Trophoblast cell (in vitro differentiated cells and primary cell): Measurements from ENCODE around the gene RNF207.
A peak's percentile ranks its signal among the peaks of the same experiment; 100 is the strongest.

ENCODE experiments used
- DNase-seq, 2 donors: peaks; one replicate each; pipeline ENCODE4 v3.0.0-alpha.2; 2016
- H2AFZ ChIP-seq: 2 replicates; pipeline ENCODE4 v1.6.1; 2013; ENCODE audit warnings: low read length, moderate library complexity, mild to moderate bottlenecking; ENCODE audit not compliant: insufficient read depth, poor library complexity
- H2AK5ac ChIP-seq: 2 replicates; pipeline ENCODE4 v1.6.1; 2013; ENCODE audit warnings: mild to moderate bottlenecking, low read length
- H2BK120ac ChIP-seq: 2 replicates; pipeline ENCODE4 v1.6.1; 2013; ENCODE audit warnings: low read length, mild to moderate bottlenecking, moderate library complexity; ENCODE audit not compliant: insufficient read depth, poor library complexity
- H2BK12ac ChIP-seq: 2 replicates; pipeline ENCODE4 v1.6.1; 2013; ENCODE audit warnings: mild to moderate bottlenecking, low read length, moderate library complexity
- H2BK5ac ChIP-seq: 2 replicates; pipeline ENCODE4 v1.6.1; 2013; ENCODE audit warnings: low read length, low read depth, moderate library complexity, mild to moderate bottlenecking; ENCODE audit not compliant: poor library complexity
- H3K14ac ChIP-seq: 2 replicates; pipeline ENCODE4 v1.6.1; 2013; ENCODE audit warnings: mild to moderate bottlenecking, low read length
- H3K18ac ChIP-seq: 2 replicates; pipeline ENCODE4 v1.6.1; 2013; ENCODE audit warnings: mild to moderate bottlenecking, low read length
- H3K23ac ChIP-seq: 2 replicates; pipeline ENCODE4 v1.6.1; 2013; ENCODE audit warnings: low read length
- H3K27ac ChIP-seq: 2 replicates; pipeline ENCODE4 v1.5.1; 2013; ENCODE audit warnings: low read depth, mild to moderate bottlenecking, inconsistent platforms, low read length, moderate library complexity
- H3K27me3 ChIP-seq: 2 replicates; pipeline ENCODE4 v1.6.1; 2013; ENCODE audit warnings: inconsistent platforms, mild to moderate bottlenecking, low read length, moderate library complexity; ENCODE audit not compliant: insufficient read depth
- H3K36me3 ChIP-seq, 2 experiments: 1 replicate in 1 of 2; 2 replicates in 1 of 2; pipeline ENCODE4 v1.6.1; 2013; ENCODE audit warnings: low read length in 2 of 2, mild to moderate bottlenecking in 2 of 2, moderate library complexity in 1 of 2; ENCODE audit not compliant: insufficient read depth in 2 of 2, control insufficient read depth in 1 of 2
- H3K4ac ChIP-seq: 2 replicates; pipeline ENCODE4 v1.6.1; 2013; ENCODE audit warnings: low read depth, mild to moderate bottlenecking, low read length, moderate library complexity
- H3K4me1 ChIP-seq, 2 experiments: 1 replicate in 1 of 2; 2 replicates in 1 of 2; pipeline ENCODE4 v1.6.1; 2013; ENCODE audit warnings: low read length in 2 of 2, mild to moderate bottlenecking in 2 of 2, moderate library complexity in 1 of 2; ENCODE audit not compliant: insufficient read depth in 2 of 2, control insufficient read depth in 1 of 2
- H3K4me2 ChIP-seq: 2 replicates; pipeline ENCODE4 v1.6.1; 2013; ENCODE audit warnings: inconsistent platforms, mild to moderate bottlenecking, low read length, moderate library complexity
- H3K4me3 ChIP-seq: 2 replicates; pipeline ENCODE4 v1.5.1; 2013; ENCODE audit warnings: mild to moderate bottlenecking, low read depth, low read length, inconsistent platforms
- H3K79me1 ChIP-seq: one replicate; pipeline ENCODE4 v1.6.1; 2013; ENCODE audit warnings: low read length
- H3K79me2 ChIP-seq: 2 replicates; pipeline ENCODE4 v1.6.1; 2013; ENCODE audit warnings: low read length, mild to moderate bottlenecking; ENCODE audit not compliant: control insufficient read depth, insufficient read depth, poor library complexity
- H3K9ac ChIP-seq: 2 replicates; pipeline ENCODE4 v1.6.1; 2013; ENCODE audit warnings: mild to moderate bottlenecking, low read length
- H3K9me3 ChIP-seq: 2 replicates; pipeline ENCODE4 v1.6.1; 2013; ENCODE audit warnings: low read depth, mild to moderate bottlenecking, control low read depth, inconsistent platforms, low read length; ENCODE audit not compliant: insufficient read depth
- H4K12ac ChIP-seq: 2 replicates; pipeline ENCODE4 v1.6.1; 2013; ENCODE audit warnings: low read depth, mild to moderate bottlenecking, low read length, moderate library complexity
- H4K8ac ChIP-seq: 2 replicates; pipeline ENCODE4 v1.6.1; 2013; ENCODE audit warnings: low read depth, mild to moderate bottlenecking, low read length, moderate library complexity
- H4K91ac ChIP-seq: one replicate; pipeline ENCODE4 v1.6.1; 2013; ENCODE audit warnings: low read depth, mild to moderate bottlenecking, low read length, moderate library complexity
- WGBS: extraction: QIAGEN DNeasy Blood & Tissue Kit; methylation state at CpG from one replicate; pipeline ENCODE4 v1.1.7; 2013; ENCODE audit warnings: missing lambda C conversion rate; ENCODE audit not compliant: insufficient read length, insufficient coverage; ENCODE audit errors: extremely low coverage; 5-methylcytosine and 5-hydroxymethylcytosine counted together

The RNF207 gene

DNA sequence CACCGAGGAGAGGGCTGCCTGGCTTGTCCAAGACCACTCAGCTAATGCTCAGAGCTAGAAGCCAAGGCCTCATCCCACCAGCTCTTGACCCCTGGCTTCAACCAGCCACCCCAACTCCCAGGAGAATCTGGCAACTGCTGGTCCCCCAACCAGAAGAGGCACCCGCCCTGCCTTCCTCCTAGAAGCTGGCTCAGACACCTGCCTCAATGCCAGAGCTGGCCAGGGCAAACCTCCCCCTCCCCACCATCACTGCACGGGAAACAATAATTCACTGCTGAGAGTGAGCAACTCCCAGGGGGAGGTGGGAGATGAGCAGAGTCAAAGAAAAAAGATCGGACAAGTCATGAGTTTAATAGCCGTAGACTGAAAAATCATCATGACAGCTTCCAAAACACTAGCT, 29.1 kb upstream of the RNF207 start:
- no peak overlapping the region for H3K4ac ChIP-seq
- no peaks in the 10 kb centered on the region for H3K79me2 ChIP-seq
- H2BK120ac ChIP-seq = no peak overlapping the region
- H3K4me2 ChIP-seq = no peak overlapping the region
- no peak overlapping the region for H2AFZ ChIP-seq
- no peak overlapping the region for H3K14ac ChIP-seq
- H3K18ac ChIP-seq = no peak overlapping the region
- H2AK5ac ChIP-seq = no peak overlapping the region
- no peak overlapping the region for H3K4me3 ChIP-seq
- H3K9me3 ChIP-seq = peaks cover 22% of the 10 kb centered on the region
- no peak for DNase-seq
- H4K8ac ChIP-seq = no peak overlapping the region
- H3K36me3 ChIP-seq = no peaks in the 10 kb centered on the region
- H3K79me1 ChIP-seq = no peaks in the 10 kb centered on the region
- WGBS = no CpG with 5 or more reads among the region's 5 CpGs
- no peak overlapping the region for H3K27ac ChIP-seq
- peaks cover 0 to 2% of the 10 kb centered on the region in 2 experiments for H3K4me1 ChIP-seq
- H2BK12ac ChIP-seq = no peak overlapping the region
- H4K91ac ChIP-seq = no peak overlapping the region
- peaks cover 44% of the 10 kb centered on the region for H3K27me3 ChIP-seq
- H3K9ac ChIP-seq = no peak overlapping the region
- H2BK5ac ChIP-seq = no peak overlapping the region
- no peak overlapping the region for H4K12ac ChIP-seq
- H3K23ac ChIP-seq = no peak overlapping the region

DNA sequence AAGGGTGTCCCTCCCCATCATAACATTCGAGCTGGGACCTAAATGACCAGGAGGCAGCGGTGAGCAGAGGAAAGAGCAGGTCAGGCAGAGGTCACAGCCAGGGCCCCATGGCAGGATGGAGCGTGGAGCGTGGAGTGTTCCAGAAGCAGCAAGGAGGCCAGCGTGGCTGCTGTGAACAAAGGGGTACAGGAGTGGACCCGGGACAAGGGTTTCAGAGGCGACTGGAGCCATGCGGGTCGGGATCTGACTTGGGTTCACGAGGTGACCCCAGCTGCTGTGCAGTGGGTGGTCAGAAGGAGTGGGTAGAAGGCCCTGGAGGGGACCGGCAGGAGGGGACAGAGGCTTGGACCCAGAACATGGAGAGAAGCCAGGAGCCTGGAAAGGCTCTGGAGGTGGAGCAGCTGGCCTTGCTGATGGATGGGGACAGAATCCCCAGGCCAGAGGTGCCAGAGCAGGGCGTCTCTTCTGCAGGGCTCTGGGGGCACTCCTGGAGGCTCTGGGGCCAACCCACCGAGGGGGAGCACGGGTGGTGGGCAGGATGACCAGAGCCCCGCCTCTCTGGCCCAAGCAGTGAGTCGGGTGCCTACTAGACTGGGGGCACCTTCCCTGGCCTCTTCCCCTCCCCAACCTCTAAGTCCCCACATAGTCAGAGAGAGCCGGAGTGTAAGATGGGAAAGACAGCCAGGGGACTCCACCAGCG, 28.1 kb upstream of the RNF207 start:
- Histone ChIP-seq H3K4ac (no peak overlapping the region), H4K12ac (no peak overlapping the region), H2BK120ac (no peak overlapping the region), H3K14ac (no peak overlapping the region), H2AK5ac (no peak overlapping the region), H2AFZ (no peak overlapping the region), H3K9me3 (peaks cover 22% of the 10 kb centered on the region), H3K18ac (no peak overlapping the region), H3K4me2 (no peak overlapping the region), H2BK12ac (no peak overlapping the region), H3K36me3 (no peaks in the 10 kb centered on the region), H3K23ac (no peak overlapping the region), H3K79me2 (no peaks in the 10 kb centered on the region), H3K27me3 (peaks cover 46% of the 10 kb centered on the region), H4K91ac (no peak overlapping the region), H3K4me3 (no peak overlapping the region), H3K79me1 (no peaks in the 10 kb centered on the region), H4K8ac (no peak overlapping the region), H3K4me1 (peaks cover 0 to 2% of the 10 kb centered on the region in 2 experiments), H3K9ac (no peak overlapping the region), H2BK5ac (no peak overlapping the region), H3K27ac (no peak overlapping the region)
- no peak for DNase-seq
- no CpG with 5 or more reads among the region's 18 CpGs for WGBS

DNA sequence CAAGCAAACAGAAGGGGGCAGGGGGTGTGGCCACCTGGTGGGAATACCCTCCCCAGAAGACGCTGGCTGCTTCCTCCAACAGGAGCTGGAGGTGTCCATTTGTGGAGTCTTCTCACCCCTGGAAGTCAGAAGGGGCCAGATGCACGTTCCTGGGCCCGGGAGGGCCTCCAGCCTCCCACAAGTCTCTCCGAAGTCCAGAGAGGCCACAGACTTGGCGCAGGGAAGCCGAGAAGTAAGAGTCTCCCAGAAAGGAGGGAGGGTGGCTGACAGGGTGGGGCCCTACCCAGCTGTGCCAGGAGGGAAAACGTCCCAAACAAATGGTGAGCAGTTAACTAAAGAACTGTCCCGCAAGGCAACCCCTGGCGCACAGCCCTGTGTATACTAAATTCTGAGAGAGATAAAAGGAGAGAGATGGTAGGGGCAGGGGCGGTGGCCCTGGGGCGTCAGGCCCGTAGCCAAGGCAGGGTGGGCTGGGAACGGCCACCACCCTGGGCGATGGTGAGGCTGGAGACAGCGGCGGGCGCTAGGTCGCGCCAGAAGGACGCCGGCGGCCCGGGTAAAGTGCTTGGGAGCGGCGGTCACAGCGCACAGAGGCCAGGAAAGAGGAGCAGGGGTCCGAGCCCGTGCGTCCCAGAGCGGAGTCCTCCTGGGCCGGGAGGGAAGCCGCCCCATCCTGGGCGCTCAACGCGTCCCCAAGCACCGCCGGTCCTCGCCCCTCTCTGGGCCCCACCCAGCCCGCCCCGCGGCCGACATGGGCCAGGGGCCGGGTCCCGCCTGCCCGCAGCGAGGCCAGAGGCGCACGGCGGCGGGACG, 27.0 kb upstream of the RNF207 start:
- WGBS = no CpG with 5 or more reads among the region's 51 CpGs
- no peak overlapping the region for H2BK5ac ChIP-seq
- H3K14ac ChIP-seq = no peak overlapping the region

DNA sequence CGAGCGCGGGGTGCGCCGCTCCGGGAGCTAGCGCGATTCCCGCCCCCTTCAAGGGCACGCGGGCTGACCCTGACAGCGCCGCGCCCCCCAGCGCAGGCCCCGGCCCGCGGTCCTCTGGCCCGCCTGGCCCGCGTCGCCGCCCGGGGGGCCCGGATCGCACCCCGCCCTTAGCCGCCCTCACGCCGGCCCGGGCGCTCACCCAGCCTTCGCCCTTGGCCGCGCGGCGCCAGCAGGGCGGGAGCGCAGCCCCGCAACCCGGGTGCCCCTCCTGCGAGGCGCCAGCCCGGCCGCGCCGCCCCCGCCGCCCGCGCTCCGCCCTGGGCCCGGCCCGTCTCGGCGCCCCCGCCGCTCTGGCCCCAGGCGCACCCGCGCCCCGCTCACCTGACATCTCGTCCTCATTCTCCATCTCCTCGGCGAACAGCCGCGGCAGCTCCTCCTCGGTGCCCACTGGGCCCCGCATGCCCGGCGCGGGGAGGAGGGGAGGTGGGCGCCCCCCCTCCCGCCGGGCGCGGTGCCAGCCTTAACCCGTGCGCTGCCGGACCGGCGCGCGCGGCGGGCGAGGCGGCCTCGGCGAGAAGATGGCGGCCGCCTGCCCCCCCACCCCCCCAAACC, 26.2 kb upstream of the RNF207 start:
- Histone ChIP-seq H3K14ac (no peak overlapping the region), H4K12ac (no peak overlapping the region), H2AFZ (no peak overlapping the region), H2BK12ac (no peak overlapping the region), H3K9me3 (peaks cover 22% of the 10 kb centered on the region), H2BK120ac (no peak overlapping the region), H3K18ac (no peak overlapping the region), H3K4me1 (peaks cover 0 to 2% of the 10 kb centered on the region in 2 experiments), H3K79me2 (no peaks in the 10 kb centered on the region), H3K4me3 (no peak overlapping the region), H3K4me2 (peak overlapping the region; percentile 60), H3K79me1 (no peaks in the 10 kb centered on the region), H2AK5ac (no peak overlapping the region), H4K91ac (no peak overlapping the region), H3K27ac (no peak overlapping the region), H2BK5ac (no peak overlapping the region), H3K27me3 (peaks cover 46% of the 10 kb centered on the region), H3K23ac (no peak overlapping the region), H4K8ac (no peak overlapping the region), H3K36me3 (peaks cover 0 to 4% of the 10 kb centered on the region in 2 experiments), H3K4ac (no peak overlapping the region), H3K9ac (no peak overlapping the region)
- DNase-seq = no peak
- WGBS = no CpG with 5 or more reads among the region's 92 CpGs

More for the DNA sequence above, 27.0 kb upstream of the RNF207 start:
- Histone ChIP-seq H3K79me2 (no peaks in the 10 kb centered on the region), H2AFZ (no peak overlapping the region), H3K27ac (no peak overlapping the region), H3K36me3 (no peaks in the 10 kb centered on the region), H2BK120ac (no peak overlapping the region), H3K4ac (no peak overlapping the region), H4K91ac (no peak overlapping the region), H3K18ac (no peak overlapping the region), H3K4me2 (peak overlapping the region; percentile 60), H3K79me1 (no peaks in the 10 kb centered on the region), H2AK5ac (no peak overlapping the region), H3K9ac (no peak overlapping the region), H3K4me1 (peaks cover 0 to 2% of the 10 kb centered on the region in 2 experiments), H2BK12ac (no peak overlapping the region), H3K23ac (no peak overlapping the region), H4K12ac (no peak overlapping the region), H3K9me3 (peaks cover 22% of the 10 kb centered on the region), H3K27me3 (peaks cover 46% of the 10 kb centered on the region), H4K8ac (no peak overlapping the region), H3K4me3 (no peak overlapping the region)
- DNase-seq = no peak
